Naive thymus-derived CD8-positive, alpha-beta T cell (primary cell): ENCODE data around the gene CACNB2. TPM values are rescaled to one million over a fixed set of nuclear protein-coding genes. Genes with fewer than 3 reads are reported as not detected.

ENCODE experiments used
- ATAC-seq, 2 donors: fragments of 150-1000 bp; cut with Tn5 transposase in 1 of 2; sonication (Bioruptor Pico), chemical (Tn5 transposase) in 1 of 2; 1 replicate in 1 of 2; 2 replicates in 1 of 2; pipeline ENCODE4 v1.10.0; 2021; ENCODE audit warnings: mild to moderate bottlenecking in 2 of 2, moderate library complexity in 2 of 2
- POLR2A ChIA-PET: fragments of 350-600 bp; sonication (Branson Sonifier 250); formaldehyde crosslinking; loops from one replicate; lab custom pipeline; 2021; ENCODE audit warnings: antibody characterized with exemption; lab: Charles Lee
- DNase-seq, 10 donors: peaks; one replicate each; pipeline versions ENCODE4 v3.0.0 to v3.0.0-alpha.2; 2020 to 2022
- H3K27ac Mint-ChIP-seq, 10 donors: one replicate each; pipeline ENCODE4 v1.8.0; 2020 to 2022; ENCODE audit warnings: mild to moderate bottlenecking in 10 of 10, mixed read lengths in 10 of 10, moderate library complexity in 4 of 10, inconsistent platforms in 1 of 10
- H3K27me3 Mint-ChIP-seq, 5 donors: one replicate each; pipeline ENCODE4 v1.8.0; 2021 to 2022; ENCODE audit warnings: mixed read lengths in 5 of 5
- H3K36me3 Mint-ChIP-seq, 3 donors: one replicate each; pipeline ENCODE4 v1.8.0; 2020 to 2022; ENCODE audit warnings: mixed read lengths in 3 of 3, mild to moderate bottlenecking in 2 of 3, inconsistent platforms in 1 of 3
- H3K4me1 Mint-ChIP-seq, 4 donors: one replicate each; pipeline ENCODE4 v1.8.0; 2021 to 2022; ENCODE audit warnings: mixed read lengths in 4 of 4
- H3K4me3 Mint-ChIP-seq, 10 donors: one replicate each; pipeline ENCODE4 v1.8.0; 2020 to 2022; ENCODE audit warnings: mild to moderate bottlenecking in 10 of 10, mixed read lengths in 10 of 10, moderate library complexity in 6 of 10, inconsistent platforms in 1 of 10
- H3K9me3 Mint-ChIP-seq, 9 donors: one replicate each; pipeline ENCODE4 v1.8.0; 2020 to 2022; ENCODE audit warnings: mixed read lengths in 9 of 9, mild to moderate bottlenecking in 3 of 9, inconsistent platforms in 1 of 9, moderate library complexity in 1 of 9
- polyA plus RNA-seq, 3 donors: library from polyadenylated mRNA; unstranded; fragments of 300-500 nt; fragmentation: Illumina TruSeq; gene quantifications; one replicate each; pipeline ENCODE4 v1.2.3, GENCODE V29; 2021
- total RNA-seq, 8 experiments: library from RNA in 2 of 8; stranded (reverse) in 2 of 8; gene quantifications; one replicate each; pipeline ENCODE4 v1.2.3 and lab custom pipeline; 2021 to 2026

CACNB2 gene
- total and polyA plus RNA-seq, 5 experiments from 2014 or later = 0.13 to 0.27 (median 0.17) TPM; not detected in 2

- Mint-ChIP-seq H3K27ac (no peak overlapping the region), H3K36me3 (no peaks in the 10 kb centered on the region), H3K4me3 (no peak overlapping the region), H3K4me1 (no peaks in the 10 kb centered on the region), H3K27me3 (peaks cover 0 to 17% (median 8%) of the 10 kb centered on the region in 5 donors), H3K9me3 (no peaks in the 10 kb centered on the region)
- POLR2A ChIA-PET = no interaction called here
- ATAC-seq = no peak
- DNase-seq = no peak
Measured at GRCh38 chr10:18226336-18226735, 86.1 kb downstream of the CACNB2 start.

DNA sequence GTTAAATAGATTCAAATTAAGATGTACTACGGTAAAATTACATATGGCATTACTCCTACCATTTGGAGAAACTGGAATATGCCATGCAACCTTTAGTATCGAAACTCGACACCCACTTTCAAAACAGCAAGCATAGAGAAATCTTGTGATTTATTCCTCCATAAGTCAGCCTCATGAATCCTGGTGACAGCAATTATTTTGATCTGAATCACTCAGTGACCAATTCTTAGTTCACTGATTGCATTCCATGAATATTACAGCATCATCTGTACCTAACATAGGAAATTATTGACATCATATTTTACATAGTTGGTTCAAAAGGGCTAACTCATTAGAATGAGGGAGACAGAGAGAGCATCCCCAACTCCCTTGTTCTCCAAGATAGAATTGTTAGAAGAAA is 89.6 kb downstream of the CACNB2 start:
- no peak overlapping the region for H3K4me3 Mint-ChIP-seq
- POLR2A ChIA-PET = no interaction called here
- no peaks in the 10 kb centered on the region for H3K9me3 Mint-ChIP-seq
- ATAC-seq (no peak), DNase-seq (no peak)
- H3K27me3 Mint-ChIP-seq = peaks cover 0 to 30% (median 15%) of the 10 kb centered on the region in 5 donors
- H3K4me1 Mint-ChIP-seq = no peaks in the 10 kb centered on the region
- no peak overlapping the region for H3K27ac Mint-ChIP-seq
- H3K36me3 Mint-ChIP-seq = no peaks in the 10 kb centered on the region

- H3K4me3 Mint-ChIP-seq = no peak overlapping the region
- ATAC-seq = no peak
- POLR2A ChIA-PET = no interaction called here
- peaks cover 0 to 31% (median 15%) of the 10 kb centered on the region in 5 donors for H3K27me3 Mint-ChIP-seq
- H3K36me3 Mint-ChIP-seq = no peaks in the 10 kb centered on the region
- H3K27ac Mint-ChIP-seq = no peak overlapping the region
- H3K4me1 Mint-ChIP-seq = no peaks in the 10 kb centered on the region
- no peaks in the 10 kb centered on the region for H3K9me3 Mint-ChIP-seq
- DNase-seq = no peak
Measured at GRCh38 chr10:18230794-18231193, 90.6 kb downstream of the CACNB2 start.

DNA sequence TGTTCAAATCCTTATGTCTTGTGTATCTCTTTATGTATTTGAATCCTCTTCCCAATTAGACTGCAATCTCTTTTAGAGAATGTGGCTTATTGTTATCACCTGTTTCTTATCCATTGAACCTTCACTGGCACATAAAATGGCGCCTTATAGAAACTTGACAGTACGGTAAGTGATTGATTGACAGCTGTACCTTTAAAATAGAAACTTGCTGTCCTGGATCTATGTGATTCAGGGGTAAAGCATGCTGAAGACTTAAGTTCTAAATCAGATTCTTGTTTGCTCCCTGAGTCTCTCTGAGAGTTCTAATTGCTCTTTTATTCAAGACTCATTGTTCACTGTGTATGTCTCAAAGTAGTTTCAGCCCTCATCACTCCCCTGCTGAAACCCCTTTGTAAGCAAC is 91.3 kb downstream of the CACNB2 start:
- no peaks in the 10 kb centered on the region for H3K9me3 Mint-ChIP-seq
- H3K36me3 Mint-ChIP-seq = no peaks in the 10 kb centered on the region
- no peak overlapping the region for H3K4me3 Mint-ChIP-seq
- peaks cover 0 to 28% (median 16%) of the 10 kb centered on the region in 5 donors for H3K27me3 Mint-ChIP-seq
- H3K27ac Mint-ChIP-seq = no peak overlapping the region
- no peak for DNase-seq
- POLR2A ChIA-PET = no interaction called here
- no peaks in the 10 kb centered on the region for H3K4me1 Mint-ChIP-seq
- no peak for ATAC-seq

DNA sequence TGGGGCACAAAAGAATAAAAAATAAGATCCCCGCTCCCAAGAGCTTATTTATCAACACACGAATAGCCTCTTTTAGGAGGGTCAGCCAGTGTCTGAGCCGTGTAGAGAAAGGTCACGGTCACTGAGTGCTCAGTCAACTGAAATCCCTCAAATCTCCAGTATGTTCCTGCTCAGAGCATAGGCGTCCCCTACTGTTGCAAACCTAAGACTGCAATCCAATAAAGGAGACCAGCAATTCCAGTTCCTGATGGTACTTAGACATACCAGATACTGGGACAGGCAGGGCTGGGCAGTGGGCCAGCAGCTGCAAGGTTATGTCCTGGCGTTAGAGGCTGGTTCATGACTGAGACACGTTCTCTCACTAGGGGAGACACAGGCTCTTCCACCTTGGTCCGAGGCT is 93.6 kb downstream of the CACNB2 start:
- H3K27me3 Mint-ChIP-seq = peaks cover 0 to 14% (median 7%) of the 10 kb centered on the region in 5 donors
- DNase-seq (no peak), ATAC-seq (no peak)
- H3K4me3 Mint-ChIP-seq = no peak overlapping the region
- H3K36me3 Mint-ChIP-seq = no peaks in the 10 kb centered on the region
- no peak overlapping the region for H3K27ac Mint-ChIP-seq
- POLR2A ChIA-PET = no interaction called here
- no peaks in the 10 kb centered on the region for H3K4me1 Mint-ChIP-seq
- H3K9me3 Mint-ChIP-seq = no peaks in the 10 kb centered on the region

GRCh38 chr10:18235477-18235876 is 95.3 kb downstream of the CACNB2 start:
- no peaks in the 10 kb centered on the region for H3K9me3 Mint-ChIP-seq

DNA sequence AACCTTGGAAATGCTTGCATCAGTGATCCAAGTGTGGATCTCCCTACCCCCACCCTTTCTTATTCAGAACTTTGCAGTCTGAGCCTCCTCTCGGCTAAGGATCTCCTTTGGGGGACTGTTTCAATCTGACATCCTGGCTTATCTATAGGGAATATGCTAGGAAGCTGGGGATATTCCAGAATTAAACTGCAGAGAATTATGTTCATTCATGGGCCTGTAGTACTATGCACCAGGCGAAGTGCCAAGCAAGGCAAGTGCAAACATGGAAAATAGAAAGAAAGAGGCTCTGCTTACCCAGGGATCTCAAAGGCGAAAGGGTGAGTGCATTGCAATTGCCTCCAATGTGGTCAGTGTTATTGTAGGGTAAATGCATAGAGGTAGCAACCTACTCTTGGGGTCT is 96.5 kb downstream of the CACNB2 start:
- POLR2A ChIA-PET = no interaction called here
- H3K27ac Mint-ChIP-seq = no peak overlapping the region
- H3K4me3 Mint-ChIP-seq = no peak overlapping the region
- peaks cover 0 to 14% (median 8%) of the 10 kb centered on the region in 5 donors for H3K27me3 Mint-ChIP-seq
- no peaks in the 10 kb centered on the region for H3K4me1 Mint-ChIP-seq
- DNase-seq (no peak), ATAC-seq (no peak)
- H3K9me3 Mint-ChIP-seq = no peaks in the 10 kb centered on the region
- no peaks in the 10 kb centered on the region for H3K36me3 Mint-ChIP-seq

More at GRCh38 chr10:18235477-18235876, 95.3 kb downstream of the CACNB2 start:
- H3K4me1 Mint-ChIP-seq = no peaks in the 10 kb centered on the region
- no peak for ATAC-seq
- H3K4me3 Mint-ChIP-seq = no peak overlapping the region
- DNase-seq = no peak
- no peak overlapping the region for H3K27ac Mint-ChIP-seq
- POLR2A ChIA-PET = no interaction called here
- H3K36me3 Mint-ChIP-seq = no peaks in the 10 kb centered on the region
- H3K27me3 Mint-ChIP-seq = peaks cover 0 to 14% (median 7%) of the 10 kb centered on the region in 5 donors

DNA sequence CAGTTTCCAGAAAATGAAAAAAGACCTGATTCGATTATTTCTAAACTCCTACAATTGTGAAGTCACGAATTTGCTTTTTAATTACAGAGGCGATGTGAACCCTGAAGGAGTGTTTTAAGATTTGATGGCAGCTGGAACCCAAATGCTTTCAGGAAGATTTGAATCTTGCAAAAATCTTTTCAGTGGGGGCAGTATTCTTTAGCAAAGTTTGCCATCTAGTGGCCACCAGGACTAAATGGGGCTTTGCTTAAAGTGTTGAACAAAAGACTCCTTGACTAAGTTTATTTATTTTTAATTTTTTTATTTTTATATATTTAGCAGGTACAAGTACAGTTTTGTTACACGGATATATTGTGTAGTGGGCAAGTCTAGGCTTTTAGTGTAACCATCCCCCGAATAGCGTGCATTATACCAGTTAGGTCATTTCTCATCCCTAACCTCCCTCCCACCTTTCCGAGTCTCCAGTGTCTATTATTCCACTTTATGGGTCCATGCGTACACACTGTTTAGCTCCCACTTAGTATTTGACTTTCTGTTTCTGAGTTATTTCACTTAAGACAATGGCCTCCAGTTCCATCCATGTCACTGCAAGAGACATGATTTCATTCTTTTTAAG is 98.8 kb downstream of the CACNB2 start:
- no peak for DNase-seq
- Mint-ChIP-seq H3K27ac (no peak overlapping the region), H3K4me3 (no peak overlapping the region), H3K9me3 (peaks cover 0 to 6% (median 0%) of the 10 kb centered on the region in 9 donors), H3K36me3 (no peaks in the 10 kb centered on the region), H3K27me3 (peaks cover 0 to 10% (median 8%) of the 10 kb centered on the region in 5 donors), H3K4me1 (no peaks in the 10 kb centered on the region)
- POLR2A ChIA-PET = no interaction called here
- no peak for ATAC-seq

GRCh38 chr10:18240185-18240882 is 100.1 kb downstream of the CACNB2 start:
- no peak overlapping the region for H3K4me3 Mint-ChIP-seq
- H3K4me1 Mint-ChIP-seq = no peaks in the 10 kb centered on the region
- DNase-seq (no peak), ATAC-seq (no peak)
- no peak overlapping the region for H3K27ac Mint-ChIP-seq
- peaks cover 0 to 13% (median 0%) of the 10 kb centered on the region in 9 donors for H3K9me3 Mint-ChIP-seq
- H3K36me3 Mint-ChIP-seq = no peaks in the 10 kb centered on the region
- POLR2A ChIA-PET = no interaction called here
- H3K27me3 Mint-ChIP-seq = peaks cover 0 to 3% (median 1%) of the 10 kb centered on the region in 5 donors

DNA sequence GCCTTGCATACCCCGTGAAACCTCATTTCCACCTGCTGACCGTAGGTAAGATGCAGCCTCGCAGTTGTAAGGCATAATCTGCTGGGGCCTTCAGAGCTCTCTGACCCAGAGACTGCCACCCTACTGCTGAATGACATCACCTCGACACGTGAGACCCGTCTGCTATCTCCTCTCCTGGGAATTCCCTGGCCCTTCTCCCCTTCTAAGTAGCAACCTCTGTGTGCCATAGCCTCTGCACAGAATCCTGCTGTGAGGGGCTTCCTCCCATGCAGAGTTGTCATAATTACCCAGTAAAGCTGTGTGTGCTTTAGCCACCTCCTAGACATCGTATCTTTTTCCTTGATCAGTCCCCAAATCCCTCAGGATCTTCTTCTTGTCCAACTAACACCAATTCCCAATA is 106.7 kb downstream of the CACNB2 start:
- H3K27ac Mint-ChIP-seq = no peak overlapping the region
- peaks cover 0 to 13% (median 0%) of the 10 kb centered on the region in 9 donors for H3K9me3 Mint-ChIP-seq
- no peaks in the 10 kb centered on the region for H3K4me1 Mint-ChIP-seq
- POLR2A ChIA-PET = no interaction called here
- DNase-seq (no peak), ATAC-seq (no peak)
- peaks cover 0 to 4% (median 1%) of the 10 kb centered on the region in 5 donors for H3K27me3 Mint-ChIP-seq
- no peaks in the 10 kb centered on the region for H3K36me3 Mint-ChIP-seq
- no peak overlapping the region for H3K4me3 Mint-ChIP-seq

GRCh38 chr10:18252086-18252485 is 111.9 kb downstream of the CACNB2 start:
- H3K27me3 Mint-ChIP-seq = peaks cover 0 to 16% (median 5%) of the 10 kb centered on the region in 5 donors
- H3K4me3 Mint-ChIP-seq = no peak overlapping the region
- POLR2A ChIA-PET = no interaction called here
- H3K36me3 Mint-ChIP-seq = no peaks in the 10 kb centered on the region
- no peaks in the 10 kb centered on the region for H3K4me1 Mint-ChIP-seq
- H3K27ac Mint-ChIP-seq = no peak overlapping the region
- DNase-seq (no peak), ATAC-seq (no peak)
- peaks cover 0 to 4% (median 0%) of the 10 kb centered on the region in 9 donors for H3K9me3 Mint-ChIP-seq

DNA sequence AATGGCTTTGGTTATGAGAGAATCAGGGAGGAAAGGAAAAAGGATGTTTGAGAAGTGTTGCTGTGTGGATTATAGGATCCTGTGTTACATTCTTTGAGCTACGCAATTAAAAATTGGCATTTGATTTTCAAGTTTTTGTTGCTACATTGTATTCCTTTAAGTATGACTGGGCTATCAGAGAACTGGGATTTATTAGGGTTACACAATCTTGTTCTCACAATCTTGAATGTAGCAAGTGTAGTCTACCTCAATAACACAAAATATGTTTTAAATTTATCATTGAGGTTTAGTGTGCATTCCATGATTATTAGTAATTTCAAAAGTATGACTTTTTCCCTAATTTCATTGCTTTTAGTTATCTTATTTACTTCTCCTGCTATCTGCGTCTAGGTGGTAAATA is 113.9 kb downstream of the CACNB2 start:
- POLR2A ChIA-PET = no interaction called here
- ATAC-seq (no peak), DNase-seq (no peak)
- Mint-ChIP-seq H3K27me3 (peaks cover 0 to 21% (median 3%) of the 10 kb centered on the region in 5 donors), H3K27ac (no peak overlapping the region), H3K4me1 (no peaks in the 10 kb centered on the region), H3K4me3 (no peak overlapping the region), H3K36me3 (no peaks in the 10 kb centered on the region), H3K9me3 (peaks cover 0 to 4% (median 0%) of the 10 kb centered on the region in 9 donors)

GRCh38 chr10:18254692-18255091 is 114.5 kb downstream of the CACNB2 start:
- no peaks in the 10 kb centered on the region for H3K4me1 Mint-ChIP-seq
- no peak for ATAC-seq
- no peak for DNase-seq
- no peak overlapping the region for H3K4me3 Mint-ChIP-seq
- POLR2A ChIA-PET = no interaction called here
- peaks cover 0 to 21% (median 3%) of the 10 kb centered on the region in 5 donors for H3K27me3 Mint-ChIP-seq
- peaks cover 0 to 4% (median 0%) of the 10 kb centered on the region in 9 donors for H3K9me3 Mint-ChIP-seq
- no peak overlapping the region for H3K27ac Mint-ChIP-seq
- no peaks in the 10 kb centered on the region for H3K36me3 Mint-ChIP-seq
